SK-N-SH treated with all-trans-retinoic acid at 6 μM for 48 hours (cell line): ENCODE data around the gene C16orf95.

Experiments
- ATAC-seq: fragments of 200-7000 bp; cut with Tn5 transposase; 3 replicates; pipeline ENCODE4 v1.9.1; 2020; ENCODE audit warnings: mild to moderate bottlenecking, moderate library complexity
- ARNTL ChIP-seq: fragments of 450-650 bp; formaldehyde crosslinking; IDR thresholded peaks from 2 replicates; pipeline ENCODE4 v1.5.0; 2020; ENCODE audit warnings: low read depth, mild to moderate bottlenecking, moderate library complexity, borderline replicate concordance
- BACH2 ChIP-seq: fragments of 250-450 bp; sonication (Bioruptor Pico); IDR thresholded peaks from 2 replicates; pipeline ENCODE4 v1.9.0; 2021; ENCODE audit warnings: mild to moderate bottlenecking, borderline replicate concordance
- CREB5 ChIP-seq: fragments of 250-450 bp; sonication (Bioruptor Pico); IDR thresholded peaks from 2 replicates; pipeline ENCODE4 v1.5.1; 2020; ENCODE audit warnings: low read depth, mild to moderate bottlenecking, moderate library complexity
- CSDC2 ChIP-seq: fragments of 250-450 bp; sonication (Bioruptor Pico); IDR thresholded peaks from 2 replicates; pipeline ENCODE4 v1.5.0; 2020; ENCODE audit warnings: mild to moderate bottlenecking, moderate library complexity
- CSRNP3 ChIP-seq: fragments of 250-450 bp; sonication (Bioruptor Pico); IDR thresholded peaks from 2 replicates; pipeline ENCODE4 v1.5.1; 2021; ENCODE audit warnings: mild to moderate bottlenecking, moderate library complexity
- ESRRG ChIP-seq: fragments of 250-450 bp; sonication (Bioruptor Pico); IDR thresholded peaks from 2 replicates; pipeline ENCODE4 v1.6.1; 2021; ENCODE audit warnings: mild to moderate bottlenecking
- GLIS3 ChIP-seq: fragments of 250-450 bp; sonication (Bioruptor Pico); IDR thresholded peaks from 2 replicates; pipeline ENCODE4 v1.5.0; 2020; ENCODE audit warnings: mild to moderate bottlenecking, moderate library complexity
- ISL1 ChIP-seq: fragments of 250-450 bp; sonication (Bioruptor Pico); IDR thresholded peaks from 2 replicates; pipeline ENCODE4 v2.1.2; 2022; ENCODE audit warnings: mild to moderate bottlenecking, moderate library complexity
- OSR1 ChIP-seq: fragments of 250-450 bp; sonication (Bioruptor Pico); IDR thresholded peaks from 2 replicates; pipeline ENCODE4 v1.8.0; 2022; ENCODE audit warnings: moderate library complexity, mild to moderate bottlenecking, inconsistent platforms
- PATZ1 ChIP-seq: fragments of 250-450 bp; sonication (Bioruptor Pico); IDR thresholded peaks from 2 replicates; pipeline ENCODE4 v1.8.0; 2020; ENCODE audit warnings: mild to moderate bottlenecking, moderate library complexity, borderline replicate concordance
- POU6F1 ChIP-seq: fragments of 250-450 bp; sonication (Bioruptor Pico); IDR thresholded peaks from 2 replicates; pipeline ENCODE4 v1.8.0; 2021; ENCODE audit warnings: low read depth, mild to moderate bottlenecking, moderate library complexity, borderline replicate concordance
- PPARA ChIP-seq: fragments of 250-450 bp; sonication (Bioruptor Pico); IDR thresholded peaks from 2 replicates; pipeline ENCODE4 v1.5.0; 2020; ENCODE audit warnings: mild to moderate bottlenecking, borderline replicate concordance
- RARB ChIP-seq: fragments of 250-450 bp; sonication (Bioruptor Pico); IDR thresholded peaks from 2 replicates; pipeline ENCODE4 v1.8.0; 2021; ENCODE audit warnings: mild to moderate bottlenecking, moderate library complexity
- TCF4 ChIP-seq: fragments of 250-450 bp; sonication (Bioruptor Pico); IDR thresholded peaks from 2 replicates; pipeline ENCODE4 v1.8.0; 2021; ENCODE audit warnings: mild to moderate bottlenecking, moderate library complexity, borderline replicate concordance
- TOX ChIP-seq: fragments of 250-450 bp; sonication (Bioruptor Pico); IDR thresholded peaks from 2 replicates; pipeline ENCODE4 v1.8.0; 2021; ENCODE audit warnings: mild to moderate bottlenecking, moderate library complexity, borderline replicate concordance
- TSHZ2 ChIP-seq: fragments of 250-450 bp; sonication (Bioruptor Pico); IDR thresholded peaks from 2 replicates; pipeline ENCODE4 v1.5.0; 2020; ENCODE audit warnings: mild to moderate bottlenecking, moderate library complexity
- ZC3H10 ChIP-seq: fragments of 250-450 bp; sonication (Bioruptor Pico); IDR thresholded peaks from 2 replicates; pipeline ENCODE4 v1.5.1; 2021; ENCODE audit warnings: mild to moderate bottlenecking, moderate library complexity
- ZFP3 ChIP-seq: fragments of 250-450 bp; sonication (Bioruptor Pico); IDR thresholded peaks from 2 replicates; pipeline ENCODE4 v1.5.0; 2020; ENCODE audit warnings: mild to moderate bottlenecking, moderate library complexity
- ZNF565 ChIP-seq: fragments of 450-650 bp; formaldehyde crosslinking; conservative IDR thresholded peaks from 2 replicates; pipeline ENCODE4 v1.5.0; 2020; ENCODE audit warnings: low read depth, mild to moderate bottlenecking, moderate library complexity
- ZNF8 ChIP-seq: fragments of 450-650 bp; formaldehyde crosslinking; IDR thresholded peaks from 2 replicates; pipeline ENCODE4 v1.5.0; 2020; ENCODE audit warnings: mild to moderate bottlenecking, moderate library complexity

C16orf95 gene

GRCh38 chr16:87317750-87318644 lies 805 bp upstream of the C16orf95 start:
- ATAC-seq: peak; percentile 57
- TF ChIP-seq GLIS3 (CRISPR knock-in tag) (no peak), OSR1 (no peak), BACH2 (CRISPR knock-in tag) (no peak), CSDC2 (CRISPR knock-in tag) (no peak), ZFP3 (CRISPR knock-in tag) (no peak), TSHZ2 (CRISPR knock-in tag) (no peak), ZNF8 (CRISPR knock-in tag) (no peak), ZC3H10 (CRISPR knock-in tag) (no peak), ISL1 (CRISPR knock-in tag) (no peak), RARB (CRISPR knock-in tag) (no peak), PATZ1 (CRISPR knock-in tag) (no peak), POU6F1 (CRISPR knock-in tag) (no peak), ZNF565 (CRISPR knock-in tag) (no peak), ESRRG (CRISPR knock-in tag) (no peak), CSRNP3 (CRISPR knock-in tag) (no peak), CREB5 (no peak), ARNTL (no peak), TCF4 (no peak), TOX (CRISPR knock-in tag) (no peak), PPARA (CRISPR knock-in tag) (no peak)

- TF ChIP-seq ZNF565 (CRISPR knock-in tag): no peak
- no peak for TF ChIP-seq PATZ1 (CRISPR knock-in tag)
- no peak for TF ChIP-seq CSRNP3 (CRISPR knock-in tag)
- no peak for TF ChIP-seq POU6F1 (CRISPR knock-in tag)
- TF ChIP-seq TSHZ2 (CRISPR knock-in tag): no peak
- no peak for TF ChIP-seq BACH2 (CRISPR knock-in tag)
- no peak for TF ChIP-seq TOX (CRISPR knock-in tag)
- no peak for TF ChIP-seq TCF4
Observed at GRCh38 chr16:87316450-87316922, 706 bp downstream of the C16orf95 start.

More at GRCh38 chr16:87316450-87316922, 706 bp downstream of the C16orf95 start:
- no peak for ATAC-seq
